SHP77 treated with DMSO at 0.1 percent for 48 hours (cell line): ENCODE measurements around the gene PDE6A.
"Not testable (repeated sequence)": the region's sequence is repeated elsewhere in the genome, so short reads cannot be mapped to it uniquely, and the experiment has no call there.

Source experiments
- DNase-seq: peaks from one replicate; lab custom pipeline; 2025; lab: John Stamatoyannopoulos, UW

The PDE6A gene

DNA sequence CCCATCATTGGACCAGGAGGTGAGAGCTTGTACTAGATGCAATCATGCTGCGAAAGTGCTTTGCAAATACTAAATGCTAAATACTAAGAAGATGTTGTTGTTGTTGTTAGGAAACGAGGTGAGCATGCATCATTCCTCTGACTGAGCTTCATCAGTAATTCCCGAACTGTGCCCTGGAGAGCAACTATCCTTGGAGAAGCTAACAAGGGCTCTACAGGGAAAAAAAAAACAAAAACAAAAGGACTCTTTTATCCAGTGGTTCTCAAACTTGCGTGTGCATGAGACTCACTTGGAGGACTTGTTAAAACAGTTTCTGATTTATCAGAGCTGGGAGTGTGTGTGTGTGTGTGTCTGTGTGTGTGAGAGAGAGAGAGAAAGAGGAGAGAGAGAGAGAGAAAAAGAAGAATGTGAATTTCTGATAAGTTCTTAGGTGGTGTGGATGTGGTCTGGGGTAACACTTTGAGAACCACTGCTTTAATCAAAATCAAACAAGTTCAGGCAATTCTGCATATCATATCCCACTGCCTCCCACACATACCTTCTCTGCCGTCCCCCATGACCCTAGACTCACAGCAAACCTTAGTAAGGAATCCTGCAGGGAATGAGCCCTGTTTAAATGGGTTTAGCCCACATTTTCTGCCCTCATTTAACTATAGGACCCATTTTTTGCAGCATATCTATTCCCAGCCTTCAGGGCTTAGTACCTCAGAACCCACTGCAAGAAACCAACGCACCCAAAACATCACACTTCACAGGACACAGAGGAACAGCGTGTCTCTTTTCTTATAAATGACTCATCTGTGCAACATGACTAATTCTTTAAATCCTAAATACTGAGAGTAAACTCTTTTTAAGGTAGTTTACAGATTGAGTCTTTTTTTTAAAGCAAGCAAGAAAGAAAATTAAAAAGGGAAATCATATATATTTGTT, 48.9 kb downstream of the PDE6A start:
- no peak for DNase-seq

DNA sequence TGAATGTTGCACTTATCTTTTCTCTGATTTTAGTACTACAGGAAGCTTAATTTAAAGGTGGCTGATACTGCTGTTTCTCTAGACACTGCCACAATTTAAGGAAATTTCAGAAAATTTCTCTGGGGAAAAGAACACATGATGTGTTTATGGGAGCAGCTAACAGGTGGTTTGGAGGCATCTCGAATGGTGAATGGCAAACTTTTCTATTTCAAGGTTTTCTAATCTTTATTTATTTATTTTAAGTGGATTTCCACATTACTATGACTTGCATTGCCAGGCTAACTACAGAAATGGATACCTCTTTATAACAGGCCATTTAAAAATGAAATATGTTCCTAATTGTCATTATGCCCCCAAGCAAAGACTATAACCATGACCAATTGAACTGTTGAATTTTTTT, 50.4 kb downstream of the PDE6A start:
- no peak for DNase-seq

DNA sequence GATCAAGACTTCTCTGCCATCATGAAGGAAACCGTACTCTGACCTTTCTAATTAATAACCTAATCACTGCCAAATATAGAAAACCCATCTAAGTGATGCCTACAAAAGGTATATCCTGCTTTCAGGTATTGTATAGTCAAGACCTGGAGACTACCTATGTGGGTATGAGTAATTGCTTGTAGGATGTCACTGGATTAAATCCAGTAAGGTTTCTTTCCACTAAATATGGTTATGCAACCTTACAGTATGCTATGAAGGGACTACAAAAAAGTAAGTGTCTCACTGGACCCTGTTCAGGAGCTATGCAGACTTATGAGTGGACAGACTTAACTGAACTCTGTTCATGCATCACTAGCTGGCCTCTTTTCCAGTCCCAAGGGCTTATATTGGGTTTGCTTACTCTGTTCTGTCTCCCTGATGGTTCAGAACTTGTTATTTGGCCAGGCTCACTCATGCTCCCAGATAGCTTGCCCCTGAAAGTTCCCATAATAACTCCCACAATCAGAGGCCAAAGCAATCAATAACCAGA, 51.1 kb downstream of the PDE6A start:
- no peak for DNase-seq

DNA sequence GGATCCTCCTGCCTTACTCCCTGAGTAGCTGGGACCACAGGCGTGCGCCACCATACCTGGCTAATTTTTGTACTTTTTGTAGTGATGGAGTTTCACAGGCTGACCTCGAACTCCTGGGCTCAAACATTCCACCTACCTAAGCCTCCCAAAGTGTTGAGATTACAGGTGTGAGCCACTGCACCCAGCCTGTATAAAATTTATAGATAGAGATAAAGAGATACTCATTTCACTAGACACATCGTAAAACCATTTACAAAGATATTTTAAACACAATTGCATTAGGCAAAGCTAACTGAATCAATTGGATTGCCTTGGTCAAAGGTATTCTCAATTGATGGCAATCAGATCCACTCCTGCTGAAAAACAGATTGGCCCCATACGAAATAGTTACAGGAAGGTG, 52.0 kb downstream of the PDE6A start:
- DNase-seq: no peak

DNA sequence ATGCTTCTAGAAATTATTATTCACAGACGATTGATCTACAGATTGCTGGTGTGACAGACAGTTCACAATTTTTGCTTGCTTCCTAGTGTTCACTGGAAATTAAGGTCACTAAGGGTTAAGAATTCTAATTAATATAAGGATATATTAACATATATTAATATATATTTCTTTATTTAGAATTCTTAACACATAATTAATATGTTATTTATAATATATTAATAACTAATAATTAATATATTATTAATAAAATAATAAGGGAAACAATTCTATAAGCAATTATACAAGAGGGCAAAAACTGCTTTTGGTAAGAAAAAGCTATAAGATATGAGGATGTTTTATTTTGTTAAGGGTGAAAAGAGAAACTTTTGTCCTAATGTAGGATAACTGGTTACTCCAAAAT, 56.3 kb downstream of the PDE6A start:
- no peak for DNase-seq

DNA sequence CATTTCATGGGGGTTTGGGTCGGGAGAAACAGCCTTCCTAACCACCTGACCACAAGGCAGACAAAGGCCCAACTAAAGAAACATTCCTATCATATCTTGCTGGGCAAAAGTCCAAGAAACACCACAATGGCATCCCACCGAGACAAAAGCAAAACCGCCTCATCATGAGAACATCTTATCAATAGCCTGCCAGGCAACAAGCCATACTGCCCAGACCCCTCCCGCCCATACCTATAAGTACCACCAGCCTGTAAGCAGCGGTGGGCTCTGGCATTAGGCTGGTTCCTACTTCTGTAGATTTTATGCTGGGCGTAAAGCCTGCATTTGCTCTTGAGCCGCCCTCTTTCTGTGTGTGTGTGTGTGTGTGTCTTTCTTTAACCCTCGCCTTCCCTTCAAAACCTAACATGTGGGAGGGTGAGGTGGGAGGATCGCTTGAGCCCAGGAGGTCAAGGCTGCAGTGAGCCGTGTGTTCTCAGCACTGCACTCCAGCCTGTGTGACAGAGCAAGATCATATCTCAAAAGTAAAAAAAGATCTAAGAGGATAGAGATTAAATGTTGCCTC, 56.9 kb downstream of the PDE6A start:
- no peak for DNase-seq

DNA sequence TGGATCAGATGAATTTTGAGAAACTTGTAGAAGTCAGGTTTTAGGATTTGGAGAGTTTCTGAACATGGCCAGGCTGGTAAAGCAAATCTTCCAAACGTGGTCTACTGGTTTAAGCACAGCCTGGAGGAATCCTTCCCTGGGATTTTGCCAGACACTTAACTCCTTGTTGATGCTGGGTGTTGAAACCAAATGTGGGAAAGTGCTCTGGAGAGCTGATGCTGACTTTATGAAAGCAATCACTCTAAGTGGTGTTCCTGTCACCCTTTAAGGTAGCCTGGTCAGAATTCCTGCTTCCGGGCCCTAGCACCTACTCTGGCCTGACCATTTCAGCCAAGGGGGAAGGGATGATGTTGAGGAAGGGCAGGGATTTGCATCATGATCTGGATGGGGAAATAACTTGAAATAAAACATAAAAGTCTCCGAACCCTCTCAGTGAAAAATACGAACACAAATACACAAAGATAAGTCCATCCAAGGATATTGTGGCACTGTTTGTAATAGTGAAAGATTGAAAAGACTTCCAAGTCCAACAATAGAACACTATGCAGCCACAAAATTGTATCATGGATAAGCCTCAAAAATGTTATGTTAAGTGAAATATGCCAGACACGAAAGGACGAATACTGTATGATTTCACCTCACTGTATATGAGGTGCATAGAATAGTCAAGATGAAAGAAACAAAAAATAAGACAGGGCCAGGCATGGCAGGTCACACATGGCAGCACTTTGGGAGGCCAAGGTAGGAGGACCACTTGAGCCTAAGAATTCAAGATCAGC, 57.7 kb downstream of the PDE6A start:
- DNase-seq: no peak

DNA sequence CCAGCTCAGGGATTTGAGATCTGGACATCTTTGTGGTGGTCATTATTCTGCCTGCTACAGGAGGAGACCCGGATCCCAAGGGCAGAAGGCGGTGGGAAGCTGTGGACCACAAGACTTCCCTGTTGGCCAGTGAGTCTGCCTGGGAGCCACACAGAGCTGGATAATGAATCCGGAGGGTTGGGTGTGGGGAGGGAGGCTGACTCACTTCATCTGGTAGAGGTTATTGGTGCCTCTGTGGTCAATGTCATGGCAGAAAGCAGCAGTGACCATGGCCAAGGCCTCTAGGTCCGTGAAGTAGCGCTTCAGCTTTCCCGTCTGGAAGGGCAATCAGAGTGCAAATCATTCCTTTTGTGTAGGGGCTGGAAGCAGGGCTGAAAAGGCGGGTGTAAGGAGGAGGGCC, 58.5 kb downstream of the PDE6A start:
- DNase-seq: no peak

DNA sequence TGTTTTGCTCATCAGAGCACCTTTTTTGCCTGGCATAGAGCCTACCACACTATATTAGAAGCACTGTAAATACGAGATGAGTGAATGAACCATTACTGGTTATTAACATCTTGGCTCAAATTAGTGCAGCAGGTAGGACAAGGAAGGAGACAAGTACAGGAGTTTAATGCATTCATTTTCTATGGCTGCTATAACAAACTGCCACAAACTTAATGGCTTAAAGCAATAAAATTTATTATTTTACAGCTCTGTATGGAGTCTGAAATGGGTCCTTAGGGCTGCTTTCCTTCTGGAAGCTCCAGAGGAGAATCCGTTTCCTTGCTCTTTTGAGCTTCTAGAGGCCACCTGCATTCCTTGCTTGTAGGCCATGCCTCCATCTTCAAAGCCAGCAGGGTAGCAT, 59.1 kb downstream of the PDE6A start:
- no peak for DNase-seq

DNA sequence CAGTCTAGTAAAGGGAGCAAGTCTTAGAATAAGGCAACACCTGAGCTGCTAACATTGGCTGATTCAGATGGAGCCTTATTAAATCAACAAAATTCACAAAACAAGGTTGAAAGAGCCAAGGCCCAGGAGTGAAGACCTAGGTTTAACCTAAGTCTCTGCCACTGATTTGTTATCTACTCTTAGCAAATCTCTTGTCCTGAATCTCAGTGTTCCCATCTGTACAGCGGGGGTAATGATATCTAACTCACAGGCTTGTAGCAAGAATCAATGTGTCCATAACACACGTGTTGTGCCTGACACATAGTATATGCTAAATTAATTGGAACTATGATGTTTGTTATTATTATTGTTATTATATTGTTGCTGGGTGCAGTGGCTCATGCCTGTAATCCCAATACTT, 61.0 kb downstream of the PDE6A start:
- no peak for DNase-seq

DNA sequence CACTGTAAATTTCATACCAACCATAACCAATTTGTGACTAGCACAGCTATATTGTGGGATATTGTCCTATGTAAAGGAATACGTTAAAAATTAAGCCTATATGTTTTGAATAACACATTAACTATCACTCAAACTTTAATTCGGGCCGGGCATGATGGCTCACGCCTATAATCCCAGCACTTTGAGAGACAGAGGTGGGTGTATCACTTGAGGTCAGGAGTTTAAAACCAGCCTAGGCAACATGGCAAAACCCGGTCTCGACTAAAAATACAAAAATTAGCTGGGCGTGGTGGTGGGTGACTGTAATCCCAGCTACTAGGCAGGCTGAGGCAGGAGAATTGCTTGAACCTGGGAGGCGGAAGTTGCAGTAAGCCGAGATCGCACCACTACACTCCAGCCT, 62.0 kb downstream of the PDE6A start:
- not testable (repeated sequence) for DNase-seq

DNA sequence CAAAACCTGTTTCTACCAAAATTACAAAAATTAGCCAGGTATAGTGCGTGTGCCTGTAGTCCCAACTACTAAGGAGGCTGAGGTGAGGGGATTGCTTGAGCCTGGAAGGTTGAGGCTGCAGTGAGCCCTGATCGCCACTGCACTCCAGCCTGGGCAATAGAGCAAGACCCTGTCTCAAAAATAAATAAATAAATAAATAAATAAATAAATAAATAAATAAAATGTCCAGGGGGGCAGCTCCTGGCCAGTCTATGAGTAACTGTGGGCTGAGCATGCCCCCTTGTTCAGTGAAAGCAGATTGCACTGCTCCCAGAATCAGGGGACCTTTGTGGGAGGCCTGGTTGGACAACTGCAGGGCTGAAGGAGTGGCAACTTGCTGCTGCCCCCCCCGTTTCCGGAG, 62.7 kb downstream of the PDE6A start:
- DNase-seq: no peak

DNA sequence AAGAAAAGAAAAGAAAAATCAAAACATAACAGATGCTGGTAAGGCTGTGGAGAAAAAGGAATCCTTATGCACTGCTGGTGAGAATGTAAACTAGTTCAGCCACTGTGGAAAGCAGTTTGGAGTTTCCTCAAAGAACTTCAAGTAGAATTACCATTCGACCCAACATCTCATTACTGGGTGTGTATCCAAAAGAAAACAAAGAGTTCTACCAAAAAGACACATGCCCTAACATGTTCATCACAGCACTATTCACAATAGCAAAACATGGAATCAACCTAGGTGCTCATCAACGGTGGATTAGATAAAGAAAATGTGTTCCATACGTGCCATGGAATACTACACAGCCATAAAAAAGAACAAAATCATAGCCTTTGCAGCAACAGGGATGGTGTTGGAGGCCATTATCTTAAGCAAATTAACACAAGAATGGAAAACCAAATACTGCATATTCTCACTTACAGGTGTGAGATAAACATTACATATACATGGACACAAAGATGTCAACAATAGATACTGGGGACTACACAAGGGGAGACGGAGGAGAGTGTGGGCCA, 63.4 kb downstream of the PDE6A start:
- DNase-seq: no peak

DNA sequence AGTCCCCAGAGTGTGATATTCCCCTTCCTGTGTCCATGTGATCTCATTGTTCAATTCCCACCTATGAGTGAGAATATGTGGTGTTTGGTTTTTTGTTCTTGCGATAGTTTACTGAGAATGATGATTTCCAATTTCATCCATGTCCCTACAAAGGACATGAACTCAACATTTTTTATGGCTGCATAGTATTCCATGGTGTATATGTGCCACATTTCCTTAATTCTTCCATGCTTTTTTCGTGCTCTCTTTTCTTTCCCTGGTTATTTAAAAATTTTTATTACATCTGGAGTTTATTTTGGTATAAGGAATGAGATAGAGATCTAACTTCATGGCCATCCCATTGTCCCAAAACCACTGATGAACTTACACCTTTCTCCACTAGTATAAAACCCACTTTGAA, 65.0 kb downstream of the PDE6A start:
- DNase-seq: not testable (repeated sequence)

DNA sequence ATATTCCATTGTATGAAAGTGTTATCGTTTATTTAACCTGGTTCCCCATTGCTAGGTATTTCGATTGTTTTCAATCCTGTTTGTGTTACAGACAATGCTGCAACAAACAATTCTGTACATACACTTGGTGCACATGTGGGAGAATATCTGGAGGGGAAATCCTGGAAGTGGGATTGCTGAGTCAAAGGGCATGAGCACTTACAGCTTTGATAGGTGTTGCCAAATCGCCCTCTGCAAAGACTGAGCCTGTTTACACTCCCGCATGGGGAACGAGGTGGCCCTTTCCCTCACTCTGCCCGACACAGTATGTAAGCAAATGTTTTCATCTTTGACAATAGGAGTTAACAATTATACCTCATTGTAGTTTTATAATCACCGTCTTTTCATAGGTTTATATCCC, 66.2 kb downstream of the PDE6A start:
- no peak for DNase-seq

DNA sequence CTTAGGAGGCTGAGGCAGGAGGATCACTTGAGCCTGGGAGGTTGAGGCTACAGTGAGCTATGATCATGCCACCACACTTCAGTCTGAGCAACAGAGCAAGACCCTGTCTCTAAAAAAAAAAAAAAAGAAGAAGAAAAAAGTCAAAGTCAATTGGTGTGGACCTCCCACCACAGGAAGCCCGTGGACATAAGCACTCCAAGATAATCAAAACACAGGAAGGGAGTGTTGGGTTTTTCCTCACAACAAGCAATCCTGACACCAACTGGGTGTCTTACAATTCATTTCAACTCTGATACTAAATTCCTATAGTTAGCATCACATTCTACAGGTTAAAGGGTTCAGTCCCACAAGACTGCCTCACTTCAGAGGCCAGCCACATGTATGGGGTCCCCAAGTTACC, 70.7 kb downstream of the PDE6A start:
- DNase-seq: no peak

DNA sequence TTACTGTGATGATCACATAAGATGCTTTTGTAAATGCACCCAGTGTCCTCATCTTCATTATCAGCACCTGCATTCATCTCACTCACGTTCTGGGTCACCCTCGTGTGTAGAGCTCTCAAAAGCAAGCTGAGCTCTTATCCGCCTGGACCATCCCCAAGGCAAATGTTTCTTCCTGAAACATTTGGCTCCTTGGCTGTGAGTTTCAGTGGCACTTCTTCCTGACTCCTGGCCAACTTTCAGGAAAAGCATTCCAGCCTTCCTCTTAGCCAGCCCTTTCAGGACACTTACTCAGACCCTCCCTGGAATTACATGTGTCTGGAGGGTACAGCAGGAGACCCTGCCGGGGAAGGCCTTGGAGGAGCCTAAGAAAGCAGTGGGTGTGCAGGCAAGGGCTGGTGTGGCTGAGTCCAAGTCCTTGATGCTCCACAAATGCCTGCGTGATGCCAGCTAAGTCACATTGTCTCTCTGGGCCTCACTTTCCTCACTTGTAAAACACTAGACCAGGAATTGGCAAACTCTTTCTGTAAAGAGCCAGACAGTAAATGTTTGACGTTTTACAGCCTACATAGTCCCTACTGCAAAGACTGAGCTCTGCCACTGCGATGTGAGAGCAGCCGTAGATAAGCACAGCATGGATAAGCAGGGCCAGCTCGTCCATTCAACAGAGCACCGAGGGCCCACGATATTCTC, 72.1 kb downstream of the PDE6A start:
- DNase-seq: no peak

DNA sequence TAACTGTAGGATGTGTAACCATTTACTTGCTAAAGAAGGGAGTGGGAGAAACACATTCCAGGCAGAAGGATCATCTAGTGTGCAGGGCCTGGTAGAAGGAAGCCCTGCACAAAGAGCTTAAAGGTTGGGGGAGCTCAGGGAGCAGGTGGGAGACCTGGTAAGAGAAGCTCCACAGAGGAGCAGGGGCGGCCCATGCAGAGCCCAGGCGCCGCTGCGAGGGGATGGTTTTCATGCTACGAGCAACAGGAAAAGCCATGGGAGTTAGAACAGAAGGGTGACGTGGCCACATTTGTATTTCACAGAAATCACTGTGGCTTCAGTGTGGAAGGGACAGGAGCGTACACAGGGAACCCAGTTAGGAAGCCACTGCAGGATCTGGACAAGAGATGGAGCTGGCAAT, 73.1 kb downstream of the PDE6A start:
- DNase-seq: no peak

DNA sequence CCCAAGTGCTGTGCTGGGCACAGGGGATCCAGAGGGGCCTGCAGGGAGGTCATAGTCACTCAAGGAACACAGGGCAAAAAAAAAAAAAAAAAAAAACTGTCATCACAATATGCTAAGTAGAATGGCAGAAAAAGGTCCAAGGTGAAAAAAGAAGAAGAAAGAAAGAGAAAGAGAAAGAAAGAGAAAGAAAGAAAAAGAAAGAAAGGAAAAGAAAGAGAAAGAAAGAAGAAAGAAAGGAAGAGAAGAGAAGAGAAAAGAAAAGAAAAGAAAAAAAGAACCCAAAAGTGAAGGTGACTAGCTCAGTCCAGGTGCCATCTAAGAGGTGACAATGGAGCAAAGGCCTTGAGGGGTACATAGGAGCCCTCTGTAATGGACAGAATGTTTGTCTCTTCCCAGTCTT, 73.9 kb downstream of the PDE6A start:
- DNase-seq: no peak

DNA sequence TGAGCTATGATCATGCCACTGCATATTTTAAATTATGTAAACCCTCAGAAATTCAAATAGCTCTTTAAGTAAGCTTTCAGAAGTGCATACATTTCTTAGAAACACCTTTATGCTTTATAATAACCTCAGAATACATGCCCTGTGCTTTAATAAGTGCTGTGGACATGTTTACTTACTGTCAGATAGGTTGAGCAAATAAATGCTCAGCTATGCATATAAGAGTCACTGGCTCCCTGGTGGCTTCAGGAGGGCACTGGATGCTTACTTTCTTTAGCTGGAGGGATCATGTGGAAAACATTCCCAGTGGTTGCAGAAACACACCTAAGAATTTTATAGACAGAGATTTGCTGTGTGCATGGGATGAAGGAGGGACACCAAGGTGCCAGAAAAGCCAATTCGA, 74.4 kb downstream of the PDE6A start:
- DNase-seq: no peak

DNA sequence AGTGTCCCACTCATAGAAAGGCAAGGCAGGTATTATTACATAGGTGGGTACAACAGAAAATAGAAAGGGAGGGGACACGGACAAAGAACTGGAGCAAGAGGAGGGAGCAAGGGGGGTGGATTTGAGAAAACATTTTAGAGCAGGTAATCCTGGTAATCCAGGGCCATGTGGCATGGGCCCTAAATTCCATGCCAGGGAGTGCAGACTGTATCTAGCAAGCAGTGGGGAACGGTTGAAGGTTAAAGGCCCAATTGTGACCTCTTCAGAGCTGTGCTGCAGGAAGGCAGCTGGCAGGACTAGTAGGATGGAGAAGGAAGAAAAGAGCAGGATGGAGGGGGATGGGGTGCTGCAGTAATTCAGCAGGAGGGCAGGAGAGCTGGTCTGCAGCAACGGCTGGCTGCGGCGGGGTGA, 75.2 kb downstream of the PDE6A start:
- no peak for DNase-seq

DNA sequence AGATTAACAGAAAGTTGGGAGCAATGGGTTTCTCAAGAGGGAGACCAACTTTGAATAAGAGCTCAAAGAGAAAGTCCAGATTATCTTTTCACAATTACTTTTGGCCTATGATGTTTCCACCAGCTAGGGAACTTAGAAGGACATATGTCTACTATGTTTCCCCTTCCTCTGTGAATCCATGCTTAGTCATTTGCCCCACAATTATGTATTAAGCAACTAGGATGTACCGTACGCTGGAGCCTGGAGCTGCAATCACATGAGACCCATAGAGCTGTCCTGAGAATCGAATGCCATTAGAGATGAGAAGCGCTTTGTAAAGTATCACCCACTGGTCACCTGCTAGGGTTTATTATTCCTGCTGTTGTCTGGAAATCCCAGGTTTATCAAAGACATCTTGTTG, 78.8 kb downstream of the PDE6A start:
- DNase-seq: no peak
